Coronary artery (tissue), 2 donors: ENCODE measurements around the gene MAP3K7.

Source experiments
- DNase-seq: peaks from one replicate; pipeline ENCODE4 v3.0.0-alpha.2; 2017; ENCODE audit warnings: low spot score
- H3K27ac ChIP-seq, 2 donors: fragments of 200-600 bp; sonication (generic); one replicate each; pipeline ENCODE4 v1.5.1; 2016 to 2019
- H3K4me3 ChIP-seq: fragments of 200-600 bp; sonication (generic); 2 replicates; pipeline ENCODE4 v1.5.1; 2016; ENCODE audit warnings: mild to moderate bottlenecking, moderate library complexity
- CTCF ChIP-seq: fragments of 200-600 bp; sonication (generic); IDR thresholded peaks from one replicate; pipeline ENCODE4 v1.5.1; 2019; ENCODE audit warnings: antibody characterized with exemption

The MAP3K7 gene

GRCh38 chr6:90586836-90587638, at the start of gene MAP3K7:
MAP3K7 (minus strand) TSS chr6:90587072; CDS start chr6:90586883, 189 bp downstream.
- Histone ChIP-seq H3K27ac (peak within 1 kb of the TSS; percentile 92 to 94), H3K4me3 (peak within 1 kb of the TSS; percentile 98)
- no peak for TF ChIP-seq CTCF
- peak; percentile 95 for DNase-seq

GRCh38 chr6:90631046-90631445, 44.2 kb upstream of the MAP3K7 start:
- DNase-seq = no peak
- Histone ChIP-seq H3K27ac (no peak overlapping the region), H3K4me3 (no peak overlapping the region)
- TF ChIP-seq CTCF = no peak

- Histone ChIP-seq H3K27ac (no peak overlapping the region), H3K4me3 (no peak overlapping the region)
- no peak for TF ChIP-seq CTCF
- DNase-seq = no peak
Observed at GRCh38 chr6:90621581-90621980, 34.7 kb upstream of the MAP3K7 start.

DNA sequence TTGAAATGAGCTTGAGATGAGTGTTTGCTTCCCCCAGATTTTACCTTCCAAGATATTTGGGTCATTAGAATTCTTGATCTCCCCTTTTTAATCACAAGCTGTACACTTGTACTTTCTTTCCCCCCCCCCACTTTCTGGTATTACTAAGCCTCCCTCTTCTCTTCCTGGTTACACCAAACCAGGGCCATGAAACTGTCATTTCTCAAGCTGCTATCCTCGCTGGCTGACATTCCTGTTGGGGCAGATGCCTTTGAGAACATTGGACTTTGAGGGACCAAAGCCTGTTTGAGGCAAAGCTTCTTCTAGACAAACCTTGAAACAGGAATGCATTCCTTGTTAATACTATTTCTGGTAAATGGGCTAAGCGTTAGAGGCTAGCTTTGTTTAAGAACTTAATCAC, 32.3 kb upstream of the MAP3K7 start:
- H3K27ac ChIP-seq = no peak overlapping the region
- no peak for DNase-seq
- no peak for TF ChIP-seq CTCF
- H3K4me3 ChIP-seq = no peak overlapping the region

- no peak for DNase-seq
- no peak overlapping the region for H3K4me3 ChIP-seq
- no peak for TF ChIP-seq CTCF
- no peak overlapping the region for H3K27ac ChIP-seq
Observed at GRCh38 chr6:90612313-90612680, 25.4 kb upstream of the MAP3K7 start.

DNA sequence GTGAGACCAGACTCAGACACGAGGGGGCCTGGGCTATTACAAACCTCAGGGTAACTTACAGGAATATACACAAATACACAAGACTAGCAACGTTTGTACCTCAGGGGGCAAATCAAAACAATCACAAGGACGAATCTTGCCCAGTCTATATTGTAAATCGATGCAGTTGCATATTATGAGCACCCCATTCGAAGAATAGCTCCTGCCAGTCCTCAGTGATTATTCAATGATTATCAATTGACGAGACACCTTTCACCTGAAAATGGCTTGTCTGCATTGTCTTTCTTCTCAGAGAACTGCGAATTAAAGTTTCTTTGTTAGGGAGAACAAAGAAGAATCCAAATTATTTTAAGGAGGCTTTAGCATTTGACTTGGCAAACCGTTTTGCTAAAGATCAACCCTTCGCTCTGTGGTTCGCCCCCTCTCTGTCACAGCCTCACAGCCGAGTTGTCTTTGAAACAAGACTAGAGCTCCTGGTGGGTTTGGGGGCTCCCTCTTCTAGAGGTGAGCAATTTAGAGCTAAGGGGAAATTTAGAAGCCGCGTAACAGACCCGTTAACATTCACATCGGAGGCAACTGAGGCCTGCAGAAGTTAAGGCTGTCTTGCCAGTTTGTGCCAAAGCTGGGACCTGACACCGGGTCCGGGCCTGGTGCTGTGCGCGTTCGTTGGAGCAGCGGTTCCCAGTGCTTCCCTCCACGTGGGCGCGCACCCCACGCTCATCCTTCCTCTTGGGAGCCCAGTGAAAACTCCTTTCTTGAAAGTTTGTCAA, 24.9 kb upstream of the MAP3K7 start:
- no peak for DNase-seq
- Histone ChIP-seq H3K27ac (peak overlapping the region in 1 of 2 donors; percentile 66), H3K4me3 (peak overlapping the region; percentile 89)
- TF ChIP-seq CTCF = no peak
